Nephron progenitor cell (in vitro differentiated cells): ENCODE results near the gene EPN3.

Experiments
- DNase-seq: peaks from one replicate; pipeline ENCODE4 v3.0.0; 2021
- H3K27ac Mint-ChIP-seq: 2 replicates; pipeline ENCODE4 v1.8.0; 2021; ENCODE audit warnings: mild to moderate bottlenecking, moderate library complexity, mixed read lengths
- H3K27me3 Mint-ChIP-seq: 2 replicates; pipeline ENCODE4 v1.8.0; 2021; ENCODE audit warnings: mild to moderate bottlenecking, low read depth, mixed read lengths; ENCODE audit not compliant: poor library complexity
- H3K36me3 Mint-ChIP-seq: 2 replicates; pipeline ENCODE4 v1.8.0; 2021; ENCODE audit warnings: low read depth, mixed read lengths
- H3K4me1 Mint-ChIP-seq: 2 replicates; pipeline ENCODE4 v1.8.0; 2021; ENCODE audit warnings: mixed read lengths
- H3K4me3 Mint-ChIP-seq: 2 replicates; pipeline ENCODE4 v1.8.0; 2021; ENCODE audit warnings: mild to moderate bottlenecking, moderate library complexity, mixed read lengths
- H3K9me3 Mint-ChIP-seq: 2 replicates; pipeline ENCODE4 v1.8.0; 2021; ENCODE audit warnings: mild to moderate bottlenecking, moderate library complexity, mixed read lengths
- TF ChIP-seq, protein P1 (sequence below): fragments of 200-600 bp; sonication (generic); IDR thresholded peaks from 2 replicates; pipeline ENCODE4 v1.5.0; 2021; ENCODE audit warnings: antibody characterized with exemption

EPN3 gene

DNA sequence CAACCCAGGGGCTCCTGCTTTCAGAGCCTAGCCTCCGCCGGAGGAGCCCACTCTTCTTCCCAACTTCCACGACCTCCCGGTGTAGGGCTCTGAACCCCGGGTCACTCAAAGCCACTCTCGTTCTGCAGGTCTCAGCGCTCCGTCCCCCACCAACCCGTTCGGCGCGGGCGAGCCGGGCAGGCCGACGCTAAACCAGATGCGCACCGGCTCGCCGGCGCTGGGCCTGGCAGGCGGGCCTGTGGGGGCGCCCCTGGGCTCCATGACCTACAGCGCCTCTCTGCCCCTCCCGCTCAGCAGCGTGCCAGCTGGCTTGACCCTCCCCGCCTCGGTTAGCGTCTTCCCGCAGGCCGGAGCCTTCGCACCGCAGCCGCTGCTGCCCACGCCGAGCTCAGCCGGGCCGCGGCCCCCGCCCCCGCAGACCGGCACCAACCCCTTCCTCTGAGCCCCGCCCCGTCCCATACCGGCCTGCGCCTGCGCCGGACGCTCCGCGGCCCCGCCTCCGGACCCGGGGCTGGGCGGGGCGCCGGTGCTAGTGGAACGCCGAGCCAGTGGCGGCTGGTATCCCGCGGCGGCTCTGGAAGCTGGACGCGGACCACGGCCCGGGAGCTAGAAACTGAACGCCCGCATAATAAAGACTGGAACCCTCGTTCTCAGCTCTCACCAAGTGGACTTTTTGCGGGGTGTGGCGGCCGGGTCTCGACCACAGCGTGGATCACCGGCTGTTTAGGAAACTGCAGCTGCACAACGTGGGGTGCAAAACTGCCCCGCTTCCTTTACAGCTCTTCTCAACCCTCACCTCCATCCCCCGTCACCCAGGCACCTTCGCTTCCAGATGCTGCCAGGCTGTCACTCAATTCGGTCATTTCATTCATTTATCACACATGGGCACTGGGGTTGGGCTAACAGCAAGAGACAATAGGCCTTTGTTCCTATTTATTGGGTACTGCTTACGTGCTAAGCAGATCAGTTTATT is 9.5 kb downstream of the EPN3 start:
- Mint-ChIP-seq H3K27ac (no peak overlapping the region), H3K4me3 (peak overlapping the region; percentile 83), H3K27me3 (peaks cover 23% of the 10 kb centered on the region), H3K36me3 (no peaks in the 10 kb centered on the region), H3K9me3 (no peaks in the 10 kb centered on the region), H3K4me1 (peaks cover 58% of the 10 kb centered on the region)
- DNase-seq = peak; percentile 95
- TF ChIP-seq, protein P1, sequence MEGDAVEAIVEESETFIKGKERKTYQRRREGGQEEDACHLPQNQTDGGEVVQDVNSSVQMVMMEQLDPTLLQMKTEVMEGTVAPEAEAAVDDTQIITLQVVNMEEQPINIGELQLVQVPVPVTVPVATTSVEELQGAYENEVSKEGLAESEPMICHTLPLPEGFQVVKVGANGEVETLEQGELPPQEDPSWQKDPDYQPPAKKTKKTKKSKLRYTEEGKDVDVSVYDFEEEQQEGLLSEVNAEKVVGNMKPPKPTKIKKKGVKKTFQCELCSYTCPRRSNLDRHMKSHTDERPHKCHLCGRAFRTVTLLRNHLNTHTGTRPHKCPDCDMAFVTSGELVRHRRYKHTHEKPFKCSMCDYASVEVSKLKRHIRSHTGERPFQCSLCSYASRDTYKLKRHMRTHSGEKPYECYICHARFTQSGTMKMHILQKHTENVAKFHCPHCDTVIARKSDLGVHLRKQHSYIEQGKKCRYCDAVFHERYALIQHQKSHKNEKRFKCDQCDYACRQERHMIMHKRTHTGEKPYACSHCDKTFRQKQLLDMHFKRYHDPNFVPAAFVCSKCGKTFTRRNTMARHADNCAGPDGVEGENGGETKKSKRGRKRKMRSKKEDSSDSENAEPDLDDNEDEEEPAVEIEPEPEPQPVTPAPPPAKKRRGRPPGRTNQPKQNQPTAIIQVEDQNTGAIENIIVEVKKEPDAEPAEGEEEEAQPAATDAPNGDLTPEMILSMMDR = no peak

DNA sequence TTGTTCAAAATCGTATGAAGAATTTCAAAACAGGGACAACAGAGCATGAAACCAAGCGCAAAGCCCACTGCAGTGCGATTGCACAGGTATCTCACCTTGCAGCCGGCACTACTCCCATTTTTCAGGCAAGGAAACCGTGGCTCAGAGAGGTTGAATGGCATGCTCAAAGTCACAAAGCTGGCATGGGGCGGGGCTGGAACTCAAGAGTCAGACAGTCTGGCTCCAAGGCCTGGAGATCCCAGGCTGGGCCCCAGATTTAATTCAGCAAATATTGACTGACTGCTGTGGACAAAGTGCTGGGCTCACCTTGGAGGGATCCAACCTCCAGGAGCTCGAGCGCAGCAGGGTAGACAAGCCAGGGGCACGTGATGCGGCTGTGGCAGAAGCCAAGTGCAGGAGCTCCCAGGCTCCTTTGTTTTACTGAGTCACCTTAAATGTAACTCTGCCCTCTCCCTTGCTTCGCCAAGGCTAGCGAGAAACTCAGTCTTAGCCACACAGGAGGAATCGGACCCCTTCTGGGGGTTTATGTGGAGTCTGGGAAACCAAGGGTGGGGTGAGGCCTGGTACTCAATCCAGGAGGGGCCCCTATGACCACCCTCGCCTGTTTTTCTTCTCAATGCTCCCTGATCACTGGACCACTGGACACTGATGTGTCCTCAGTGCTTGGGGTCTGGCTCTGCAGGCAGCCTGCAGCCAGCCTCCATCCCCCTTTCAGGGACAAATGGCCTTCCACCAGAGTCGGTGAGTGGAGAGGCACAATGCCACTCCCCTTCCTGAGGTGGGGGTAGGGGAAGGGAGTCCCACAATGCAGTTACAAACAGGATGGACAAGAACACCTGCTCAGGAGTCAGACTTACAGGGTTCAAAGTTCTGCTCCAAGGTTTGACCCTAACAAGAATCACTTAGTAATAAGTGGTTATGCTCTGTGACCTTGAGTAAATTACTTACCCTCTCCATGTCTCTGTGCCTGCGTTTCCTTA is 10.6 kb downstream of the EPN3 start:
- no peak overlapping the region for H3K27ac Mint-ChIP-seq
- peak overlapping the region; percentile 83 for H3K4me3 Mint-ChIP-seq
- H3K4me1 Mint-ChIP-seq = peaks cover 57% of the 10 kb centered on the region
- no peaks in the 10 kb centered on the region for H3K36me3 Mint-ChIP-seq
- peaks cover 23% of the 10 kb centered on the region for H3K27me3 Mint-ChIP-seq
- H3K9me3 Mint-ChIP-seq = no peaks in the 10 kb centered on the region
- DNase-seq = no peak
- TF ChIP-seq, protein P1 = no peak

DNA sequence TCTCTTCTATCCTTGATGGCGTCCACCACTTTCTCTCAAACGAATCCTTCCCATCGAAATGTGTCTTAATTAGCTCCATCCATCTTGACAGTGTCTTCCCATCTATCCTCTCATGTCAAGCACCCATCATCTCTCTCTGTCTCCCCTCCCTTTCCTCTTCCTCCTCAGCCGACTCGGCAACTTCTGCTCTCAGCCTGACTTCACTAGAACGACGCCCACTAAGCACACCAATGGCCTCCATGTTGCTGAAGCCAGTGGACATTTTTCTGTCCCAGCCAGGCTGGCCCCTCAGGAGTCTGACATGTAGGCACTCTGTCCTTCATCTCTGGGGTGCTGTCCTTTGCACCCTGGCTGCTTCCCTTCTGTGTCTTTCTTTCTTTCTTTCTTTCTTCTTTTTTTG is 12.0 kb downstream of the EPN3 start:
- Mint-ChIP-seq H3K27ac (no peak overlapping the region), H3K27me3 (peaks cover 23% of the 10 kb centered on the region), H3K9me3 (no peaks in the 10 kb centered on the region), H3K4me3 (peak overlapping the region; percentile 59), H3K4me1 (peaks cover 46% of the 10 kb centered on the region), H3K36me3 (no peaks in the 10 kb centered on the region)
- TF ChIP-seq, protein P1 = no peak
- DNase-seq = no peak

DNA sequence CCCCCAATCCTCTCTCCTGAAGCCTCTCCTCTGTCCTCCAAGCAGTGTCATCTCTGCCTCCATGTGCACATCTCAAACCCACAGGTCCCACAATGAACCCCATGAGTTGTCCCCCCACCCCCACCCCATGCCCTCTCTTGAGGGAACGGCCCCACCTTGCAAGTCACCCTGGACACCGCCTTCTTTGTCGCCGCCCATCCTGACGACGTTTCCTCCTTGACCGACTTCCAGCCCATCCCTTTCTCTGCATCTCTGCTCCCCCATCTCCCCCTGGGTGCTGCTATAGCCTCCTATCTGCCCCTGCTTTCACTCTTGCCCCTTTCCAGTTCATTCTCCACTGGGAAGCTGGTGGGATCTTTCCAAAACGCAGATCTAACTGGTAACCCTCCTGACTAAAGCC is 12.8 kb downstream of the EPN3 start:
- H3K27ac Mint-ChIP-seq = no peak overlapping the region
- TF ChIP-seq, protein P1 = no peak
- H3K4me1 Mint-ChIP-seq = peaks cover 45% of the 10 kb centered on the region
- no peak overlapping the region for H3K4me3 Mint-ChIP-seq
- DNase-seq = no peak
- H3K9me3 Mint-ChIP-seq = no peaks in the 10 kb centered on the region
- peaks cover 23% of the 10 kb centered on the region for H3K27me3 Mint-ChIP-seq
- H3K36me3 Mint-ChIP-seq = no peaks in the 10 kb centered on the region

DNA sequence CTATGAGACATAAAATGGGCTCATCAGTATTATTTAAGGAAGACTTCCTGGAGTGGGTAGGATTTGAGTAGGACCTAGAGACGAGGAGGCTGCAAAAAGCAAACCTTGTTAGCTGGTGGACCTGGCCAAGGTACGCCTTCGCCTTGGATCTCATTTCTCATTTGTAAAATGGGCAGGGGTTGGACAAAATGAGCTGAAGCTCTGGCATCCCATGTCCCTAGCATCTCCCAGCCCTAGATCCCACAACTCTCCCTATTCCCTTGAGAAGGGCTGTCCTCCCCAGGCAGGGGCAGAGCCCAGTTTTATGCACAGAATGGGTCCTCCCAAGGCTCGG is 14.1 kb downstream of the EPN3 start:
- no peaks in the 10 kb centered on the region for H3K36me3 Mint-ChIP-seq
- peaks cover 16% of the 10 kb centered on the region for H3K27me3 Mint-ChIP-seq
- TF ChIP-seq, protein P1 = no peak
- no peak overlapping the region for H3K27ac Mint-ChIP-seq
- no peaks in the 10 kb centered on the region for H3K9me3 Mint-ChIP-seq
- H3K4me1 Mint-ChIP-seq = peaks cover 39% of the 10 kb centered on the region
- H3K4me3 Mint-ChIP-seq = peak overlapping the region; percentile 53
- DNase-seq = no peak
